ENCODE data around the gene SCAMP4. TPM values are rescaled to one million over a fixed set of nuclear protein-coding genes. Genes with fewer than 3 reads are reported as not detected.
A peak's percentile ranks its signal among the peaks of the same experiment; 100 is the strongest.

Gene SCAMP4
- total and polyA plus RNA-seq, 2 of the 13 experiments (the other 11 are each of a cell fraction or from before 2014, with no cell fraction given) = 10.7 to 13.7 TPM

- BruUV-seq (replicated peaks) = no TSS peak
- Histone ChIP-seq H3K4me1 (ENCODE audit: insufficient read depth, low read length) (peaks cover 54% of the 10 kb centered on the region), H3K36me3 (replicated peaks in 1 of 2; ENCODE audit: control insufficient read depth in 1 of 2, insufficient read depth in 2 of 2, low read length in 2 of 2) (no peaks in the 10 kb centered on the region), H3K27me3 (ENCODE audit: control insufficient read depth in 1 of 2, insufficient read depth in 2 of 2, low read length in 2 of 2) (no peaks in the 10 kb centered on the region; a peak in 1 of 5 replicates), H3K79me2 (ENCODE audit: insufficient read depth, low read length) (peaks cover 56% of the 10 kb centered on the region), H3K9me3 (ENCODE audit: low read length) (no peaks in the 10 kb centered on the region), H4K20me1 (ENCODE audit: insufficient read depth, low read length) (peaks cover 43% of the 10 kb centered on the region), H3K4me2 (ENCODE audit: low read depth, low read length) (peak overlapping the region; percentile 81), H3K9ac (ENCODE audit: insufficient read depth, low read depth, low read length) (peak overlapping the region; percentile 84), H3K27ac (ENCODE audit: extremely low read length, insufficient read depth, low read length) (peak overlapping the region; percentile 80), H2AFZ (ENCODE audit: low read length) (no peak overlapping the region), H3K4me3 (replicated peaks in 1 of 3; ENCODE audit: insufficient read depth in 1 of 3, low read depth in 2 of 3, low read length in 3 of 3) (peak overlapping the region; percentile 89 to 95 (median 91))
- DNase-seq (ENCODE audit: low spot score) (no peak), ATAC-seq (no peak), FAIRE-seq (no peak)
- in situ Hi-C loops (cut with HindIII; ENCODE audit: extremely low pct_ligation_motif_present, low pct_unique_long_range_greater_than_20kb) = no loop called here
- ChIA-PET POLR2A (no interaction called here), CTCF (ENCODE audit: low intra/inter-chr PET ratio, low total read pairs) (no interaction called here)
- 2% methylated on average over 21 of the region's 28 CpGs for WGBS (ENCODE audit: low lambda C conversion rate)
- intact Hi-C loops (cut with micrococcal nuclease; ENCODE audit: unreplicated experiment) = no loop called here
- no peak for TF ChIP-seq HOXD1 (CRISPR knock-in tag; IDR thresholded peaks at IDR 0.05)
- TF ChIP-seq ZNF501 (CRISPR knock-in tag; IDR thresholded peaks at IDR 0.05) = no peak
- TF ChIP-seq GLI4 (CRISPR knock-in tag; IDR thresholded peaks at IDR 0.05; ENCODE audit: borderline replicate concordance) = no peak
- no peak for TF ChIP-seq NFE2L1 (CRISPR knock-in tag; IDR thresholded peaks at IDR 0.05; ENCODE audit: borderline replicate concordance)
- TF ChIP-seq ZNF280B (CRISPR knock-in tag; IDR thresholded peaks at IDR 0.05; ENCODE audit: borderline replicate concordance) = no peak
- no peak for TF ChIP-seq ZNF646 (CRISPR knock-in tag; IDR thresholded peaks at IDR 0.05)
- TF ChIP-seq, protein P1, sequence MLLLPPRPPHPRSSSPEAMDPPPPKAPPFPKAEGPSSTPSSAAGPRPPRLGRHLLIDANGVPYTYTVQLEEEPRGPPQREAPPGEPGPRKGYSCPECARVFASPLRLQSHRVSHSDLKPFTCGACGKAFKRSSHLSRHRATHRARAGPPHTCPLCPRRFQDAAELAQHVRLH (CRISPR knock-in tag; IDR thresholded peaks at IDR 0.05; ENCODE audit: borderline replicate concordance, low read depth) = no peak
- no peak for TF ChIP-seq ZNF101 (CRISPR knock-in tag; IDR thresholded peaks at IDR 0.05; ENCODE audit: borderline replicate concordance, low read depth)
- TF ChIP-seq, protein P2, sequence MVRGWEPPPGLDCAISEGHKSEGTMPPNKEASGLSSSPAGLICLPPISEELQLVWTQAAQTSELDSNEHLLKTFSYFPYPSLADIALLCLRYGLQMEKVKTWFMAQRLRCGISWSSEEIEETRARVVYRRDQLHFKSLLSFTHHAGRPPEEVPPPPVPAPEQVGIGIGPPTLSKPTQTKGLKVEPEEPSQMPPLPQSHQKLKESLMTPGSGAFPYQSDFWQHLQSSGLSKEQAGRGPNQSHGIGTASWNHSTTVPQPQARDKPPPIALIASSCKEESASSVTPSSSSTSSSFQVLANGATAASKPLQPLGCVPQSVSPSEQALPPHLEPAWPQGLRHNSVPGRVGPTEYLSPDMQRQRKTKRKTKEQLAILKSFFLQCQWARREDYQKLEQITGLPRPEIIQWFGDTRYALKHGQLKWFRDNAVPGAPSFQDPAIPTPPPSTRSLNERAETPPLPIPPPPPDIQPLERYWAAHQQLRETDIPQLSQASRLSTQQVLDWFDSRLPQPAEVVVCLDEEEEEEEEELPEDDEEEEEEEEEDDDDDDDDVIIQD (CRISPR knock-in tag; IDR thresholded peaks at IDR 0.05; ENCODE audit: low read depth) = no peak
- TF ChIP-seq RBM39 (IDR thresholded peaks at IDR 0.05; ENCODE audit: low read depth, low read length, poor library complexity, severe bottlenecking) = peak; percentile 9
- TF ChIP-seq PBX2 (CRISPR knock-in tag; IDR thresholded peaks at IDR 0.05) = no peak
- TF ChIP-seq WIZ (CRISPR knock-in tag; IDR thresholded peaks at IDR 0.05) = no peak
Observed at GRCh38 chr19:1860821-1861598, 44.2 kb upstream of the SCAMP4 start.

Data from HepG2 (cell line).